PC-9 (cell line): ENCODE measurements around the gene EXOSC5. TPM values are rescaled to one million over a fixed set of nuclear protein-coding genes. Genes with fewer than 3 reads are reported as not detected.

Experiments used
- BruUV-seq: library from RNA; stranded (reverse); fragments of 400-500 nt; replicated peaks from 2 replicates; lab custom pipeline; 2021; lab: Mats Ljungman, UMichigan
- CTCF ChIA-PET: fragments of 300-600 bp; sonication (Branson Sonifier 250); formaldehyde crosslinking; loops from one replicate; lab custom pipeline; 2022; ENCODE audit warnings: antibody characterized with exemption; lab: Charles Lee
- POLR2A ChIA-PET: fragments of 300-600 bp; sonication (Branson Sonifier 250); formaldehyde crosslinking; loops from one replicate; lab custom pipeline; 2022; ENCODE audit warnings: antibody characterized with exemption; ENCODE audit not compliant: unreplicated experiment; lab: Charles Lee
- DNase-seq, 2 experiments: peaks; one replicate each; pipeline versions ENCODE4 v3.0.0 to v3.0.0-alpha.2; 2015 to 2022; ENCODE audit warnings: mixed read lengths in 1 of 2
- H2AFZ ChIP-seq: fragments of 200-600 bp; sonication (generic); 2 replicates; pipeline ENCODE4 v1.8.1; 2017; ENCODE audit warnings: antibody characterized with exemption
- H3F3A ChIP-seq: fragments of 200-600 bp; sonication (generic); 2 replicates; pipeline ENCODE4 v1.8.1; 2017; ENCODE audit warnings: antibody characterized with exemption, mild to moderate bottlenecking, low read depth; ENCODE audit not compliant: insufficient read depth
- H3K27ac ChIP-seq: fragments of 200-600 bp; sonication (generic); 2 replicates; pipeline ENCODE4 v1.6.1; 2016; ENCODE audit warnings: mixed run types
- H3K27me3 ChIP-seq: fragments of 200-600 bp; sonication (generic); 2 replicates; pipeline ENCODE4 v1.6.1; 2016; ENCODE audit warnings: low read depth, mixed run types; ENCODE audit not compliant: insufficient read depth
- H3K36me3 ChIP-seq: fragments of 200-600 bp; sonication (generic); 2 replicates; pipeline ENCODE4 v1.6.1; 2016; ENCODE audit warnings: low read depth, mixed run types
- H3K4me1 ChIP-seq: fragments of 200-600 bp; sonication (generic); replicated peaks from 2 replicates; pipeline ENCODE4 v1.6.1; 2016; ENCODE audit warnings: mixed run types; ENCODE audit not compliant: insufficient read depth
- H3K4me2 ChIP-seq: fragments of 200-600 bp; sonication (generic); 2 replicates; pipeline ENCODE4 v1.6.1; 2017; ENCODE audit warnings: mixed run types
- H3K4me3 ChIP-seq: fragments of 200-600 bp; sonication (generic); 2 replicates; pipeline ENCODE4 v1.6.1; 2016; ENCODE audit warnings: mixed run types
- H3K79me2 ChIP-seq: fragments of 200-600 bp; sonication (generic); 2 replicates; pipeline ENCODE4 v1.6.1; 2017; ENCODE audit warnings: low read depth, mixed run types
- H3K9me2 ChIP-seq: fragments of 200-600 bp; sonication (generic); 2 replicates; pipeline ENCODE4 v1.8.1; 2017; ENCODE audit warnings: mild to moderate bottlenecking; ENCODE audit not compliant: insufficient read depth
- H3K9me3 ChIP-seq: fragments of 200-600 bp; sonication (generic); 2 replicates; pipeline ENCODE4 v1.8.1; 2016; ENCODE audit warnings: low read depth; ENCODE audit not compliant: insufficient read depth
- H4K20me1 ChIP-seq: fragments of 200-600 bp; sonication (generic); 2 replicates; pipeline ENCODE4 v1.8.1; 2017; ENCODE audit not compliant: insufficient read depth
- EZH2 ChIP-seq: fragments of 200-600 bp; sonication (generic); IDR thresholded peaks from 2 replicates; pipeline ENCODE4 v1.8.0; 2017; ENCODE audit warnings: antibody characterized with exemption, low read depth
- intact Hi-C: fragments of 100-400 bp; cut with micrococcal nuclease; formaldehyde crosslinking; loops from one replicate; pipeline ENCODE4 v1.10.0; 2022; ENCODE audit not compliant: unreplicated experiment
- total RNA-seq: library from RNA; stranded (reverse); gene quantifications from 2 replicates; pipeline ENCODE4 v1.2.3, GENCODE V29; 2021
- TF ChIP-seq, protein P1 (sequence below): fragments of 200-600 bp; sonication (generic); conservative IDR thresholded peaks from 2 replicates; pipeline ENCODE4 v1.6.1; 2017; ENCODE audit warnings: mixed run types, antibody characterized with exemption, mild to moderate bottlenecking, moderate library complexity

EXOSC5 gene
- total RNA-seq, 1 experiment from 2014 or later = 37.7 TPM

DNA sequence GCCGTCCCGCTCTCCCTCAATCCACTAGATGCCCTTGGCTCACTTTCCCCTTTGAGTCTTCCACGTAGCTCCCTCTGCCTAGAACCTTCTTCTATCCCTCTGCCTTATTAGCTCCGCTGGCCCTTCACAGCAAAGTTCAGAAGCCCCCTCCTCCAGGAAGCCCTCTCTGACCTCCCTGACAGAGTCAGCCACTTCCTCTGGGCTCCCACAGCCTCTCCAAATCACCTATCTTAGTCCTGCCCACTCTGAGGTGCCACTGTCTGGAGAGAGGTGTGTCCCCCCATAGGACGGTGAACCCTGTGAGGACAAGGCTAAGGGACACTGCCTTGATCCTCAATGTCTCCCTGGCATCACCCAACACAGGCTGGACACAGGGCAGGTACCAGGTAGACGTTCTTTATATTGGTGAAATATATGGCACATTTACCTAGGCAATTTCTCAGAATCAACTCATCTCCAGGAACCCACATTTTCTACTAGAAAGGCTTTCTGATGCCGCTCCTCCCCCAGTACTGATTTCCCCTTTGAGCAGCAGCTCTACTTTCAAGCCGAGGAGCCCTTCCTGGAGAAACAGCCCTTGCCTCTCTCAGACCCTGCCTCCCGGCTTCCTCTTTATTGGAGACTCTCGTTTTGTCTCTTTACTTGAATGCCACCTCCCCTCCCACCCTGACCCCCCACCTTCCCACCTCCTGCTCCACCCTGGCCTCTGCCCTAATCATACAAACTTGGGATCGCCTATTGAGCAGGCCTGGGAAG lies 40.0 kb downstream of the EXOSC5 start:
- POLR2A ChIA-PET = no interaction called here
- H3K9me3 ChIP-seq = no peaks in the 10 kb centered on the region
- CTCF ChIA-PET = no interaction called here
- intact Hi-C loops = loop anchor here (10.0 kb wide), 1 partner anchor 78 kb away; the partner anchor contains the start of gene DMAC2
- no peaks in the 10 kb centered on the region for H3K27me3 ChIP-seq
- H4K20me1 ChIP-seq = no peaks in the 10 kb centered on the region
- peaks cover 8% of the 10 kb centered on the region; the same call in 1 of the 2 replicates for H3F3A ChIP-seq
- H3K27ac ChIP-seq = no peak overlapping the region
- no peaks in the 10 kb centered on the region for H3K4me1 ChIP-seq
- no peak for TF ChIP-seq EZH2
- TF ChIP-seq, protein P1, sequence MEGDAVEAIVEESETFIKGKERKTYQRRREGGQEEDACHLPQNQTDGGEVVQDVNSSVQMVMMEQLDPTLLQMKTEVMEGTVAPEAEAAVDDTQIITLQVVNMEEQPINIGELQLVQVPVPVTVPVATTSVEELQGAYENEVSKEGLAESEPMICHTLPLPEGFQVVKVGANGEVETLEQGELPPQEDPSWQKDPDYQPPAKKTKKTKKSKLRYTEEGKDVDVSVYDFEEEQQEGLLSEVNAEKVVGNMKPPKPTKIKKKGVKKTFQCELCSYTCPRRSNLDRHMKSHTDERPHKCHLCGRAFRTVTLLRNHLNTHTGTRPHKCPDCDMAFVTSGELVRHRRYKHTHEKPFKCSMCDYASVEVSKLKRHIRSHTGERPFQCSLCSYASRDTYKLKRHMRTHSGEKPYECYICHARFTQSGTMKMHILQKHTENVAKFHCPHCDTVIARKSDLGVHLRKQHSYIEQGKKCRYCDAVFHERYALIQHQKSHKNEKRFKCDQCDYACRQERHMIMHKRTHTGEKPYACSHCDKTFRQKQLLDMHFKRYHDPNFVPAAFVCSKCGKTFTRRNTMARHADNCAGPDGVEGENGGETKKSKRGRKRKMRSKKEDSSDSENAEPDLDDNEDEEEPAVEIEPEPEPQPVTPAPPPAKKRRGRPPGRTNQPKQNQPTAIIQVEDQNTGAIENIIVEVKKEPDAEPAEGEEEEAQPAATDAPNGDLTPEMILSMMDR = no peak
- no TSS peak for BruUV-seq
- H3K4me3 ChIP-seq = no peak overlapping the region
- DNase-seq = no peak
- H3K9me2 ChIP-seq = no peaks in the 10 kb centered on the region
- H3K4me2 ChIP-seq = no peak overlapping the region
- no peaks in the 10 kb centered on the region; the same call in 1 of the 2 replicates for H3K79me2 ChIP-seq
- H3K36me3 ChIP-seq = no peaks in the 10 kb centered on the region
- H2AFZ ChIP-seq = no peak overlapping the region

DNA sequence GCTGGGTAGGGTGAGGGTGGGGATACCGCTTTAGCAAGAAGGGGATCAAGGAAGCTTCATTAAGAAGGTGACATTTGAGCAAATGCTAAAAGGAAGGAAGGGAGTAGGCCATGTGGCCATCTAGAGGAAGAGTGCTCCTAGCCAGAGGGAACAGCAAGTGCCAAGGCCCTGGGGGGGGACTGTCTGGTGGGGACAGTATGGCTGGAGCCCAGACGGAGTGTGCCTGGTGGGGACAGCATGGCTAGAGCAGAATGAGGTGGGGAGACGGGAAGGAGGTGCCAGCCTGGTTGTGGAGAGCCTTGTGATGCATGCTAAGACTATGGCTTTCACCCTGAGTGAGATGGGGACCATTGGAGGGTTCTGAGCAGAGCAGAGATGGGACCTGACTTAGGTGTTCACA lies 41.4 kb downstream of the EXOSC5 start:
- Histone ChIP-seq H3K4me1 (peaks cover 13% of the 10 kb centered on the region), H3K4me2 (no peak overlapping the region), H3K9me3 (no peaks in the 10 kb centered on the region), H4K20me1 (no peaks in the 10 kb centered on the region), H3K4me3 (no peak overlapping the region), H3K79me2 (no peaks in the 10 kb centered on the region; the same call in 1 of the 2 replicates), H3F3A (peaks cover 11% of the 10 kb centered on the region; the same call in 1 of the 2 replicates), H3K27me3 (no peaks in the 10 kb centered on the region), H3K27ac (no peak overlapping the region), H3K36me3 (no peaks in the 10 kb centered on the region), H3K9me2 (no peaks in the 10 kb centered on the region), H2AFZ (no peak overlapping the region)
- BruUV-seq = no TSS peak
- ChIA-PET CTCF (interaction anchor here (0.5 kb wide), 1 partner anchor 93 kb away, joined by 6 read pairs; no protein-coding TSS in a partner anchor), POLR2A (interaction anchor here (0.7 kb wide), 1 partner anchor 131 kb away, joined by 5 read pairs; no protein-coding TSS in a partner anchor)
- no peak for TF ChIP-seq EZH2
- TF ChIP-seq, protein P1 = no peak
- intact Hi-C loops = loop anchor here (10.0 kb wide), 1 partner anchor 79 kb away; the partner anchor contains the start of gene DMAC2
- no peak for DNase-seq

DNA sequence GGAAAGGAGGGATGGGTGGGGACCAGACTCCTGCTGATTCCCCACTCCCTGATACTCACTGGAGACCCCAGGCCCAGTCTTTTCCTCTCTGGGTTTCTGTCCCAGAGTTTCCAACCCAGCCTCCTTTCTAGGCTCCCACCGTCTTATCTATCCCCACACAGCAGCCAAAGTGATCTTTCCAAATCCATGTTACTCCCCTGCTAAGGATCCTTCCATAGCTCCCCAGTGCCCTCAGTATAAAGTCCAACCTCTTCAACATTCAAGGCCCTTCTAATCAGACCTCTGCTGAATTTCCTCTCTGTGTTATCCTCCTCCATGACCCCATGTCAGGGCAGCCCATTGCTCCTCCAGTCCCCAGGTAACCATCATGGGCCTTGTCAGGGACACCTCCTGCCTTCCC lies 42.1 kb downstream of the EXOSC5 start:
- BruUV-seq = no TSS peak
- H3K9me2 ChIP-seq = no peaks in the 10 kb centered on the region
- intact Hi-C loops = loop anchor here (10.0 kb wide), 1 partner anchor 80 kb away; the partner anchor contains the start of gene DMAC2
- ChIA-PET POLR2A (interaction anchor here (0.7 kb wide), 1 partner anchor 131 kb away, joined by 5 read pairs; no protein-coding TSS in a partner anchor), CTCF (no interaction called here)
- no peaks in the 10 kb centered on the region for H3K9me3 ChIP-seq
- H3K4me1 ChIP-seq = peaks cover 15% of the 10 kb centered on the region
- no peaks in the 10 kb centered on the region for H4K20me1 ChIP-seq
- H2AFZ ChIP-seq = no peak overlapping the region
- TF ChIP-seq EZH2 = no peak
- TF ChIP-seq, protein P1 = no peak
- no peak overlapping the region for H3K4me2 ChIP-seq
- no peak for DNase-seq
- no peak overlapping the region for H3K27ac ChIP-seq
- H3K79me2 ChIP-seq = no peaks in the 10 kb centered on the region; the same call in 1 of the 2 replicates
- H3K4me3 ChIP-seq = no peak overlapping the region
- no peaks in the 10 kb centered on the region for H3K27me3 ChIP-seq
- peaks cover 15% of the 10 kb centered on the region; the same call in 1 of the 2 replicates for H3F3A ChIP-seq
- no peaks in the 10 kb centered on the region for H3K36me3 ChIP-seq
